Vagina (tissue), 2 donors: ENCODE measurements around the gene PARVB. TPM values are rescaled to one million over a fixed set of nuclear protein-coding genes. Genes with fewer than 3 reads are reported as not detected.

Experiments
- DNase-seq, 2 donors: peaks; one replicate each; pipeline ENCODE4 v3.0.0-alpha.2; 2017; ENCODE audit errors: extremely low spot score in 2 of 2
- H3K27ac ChIP-seq: fragments of 200-600 bp; sonication (generic); one replicate; pipeline ENCODE4 v1.5.1; 2019
- H3K27me3 ChIP-seq: fragments of 200-600 bp; sonication (generic); one replicate; pipeline ENCODE4 v1.5.1; 2019
- H3K36me3 ChIP-seq, 2 donors: fragments of 200-600 bp; sonication (generic); one replicate each; pipeline ENCODE4 v1.5.1; 2017 to 2019
- H3K4me1 ChIP-seq: fragments of 200-600 bp; sonication (generic); one replicate; pipeline ENCODE4 v1.5.1; 2019
- H3K4me3 ChIP-seq, 2 donors: fragments of 200-600 bp; sonication (generic); 1 replicate in 1 of 2; 2 replicates in 1 of 2; pipeline ENCODE4 v1.5.1; 2016 to 2019
- H3K9me3 ChIP-seq: fragments of 200-600 bp; sonication (generic); one replicate; pipeline ENCODE4 v1.5.1; 2019
- POLR2A ChIP-seq, 2 donors: fragments of 450-650 bp; IDR thresholded peaks; one replicate each; pipeline ENCODE4 v1.6.1; 2017; ENCODE audit warnings: antibody characterized with exemption in 2 of 2, mild to moderate bottlenecking in 2 of 2, moderate library complexity in 2 of 2
- POLR2AphosphoS5 ChIP-seq, 2 donors: sonication (generic); formaldehyde crosslinking; IDR thresholded peaks; one replicate each; pipeline ENCODE4 v1.9.0; 2017; ENCODE audit warnings: antibody characterized with exemption in 2 of 2, mild to moderate bottlenecking in 2 of 2, low read depth in 1 of 2; ENCODE audit not compliant: insufficient read depth in 1 of 2
- intact Hi-C: fragments of 100-400 bp; cut with DNase I; formaldehyde crosslinking; loops from one replicate; pipeline ENCODE4 v1.15.1; 2023
- total RNA-seq: library from RNA; depleted of rRNA; stranded (reverse); fragments of >200 nt; gene quantifications from one replicate; pipeline ENCODE4 v1.2.3, GENCODE V29; 2016
- TF ChIP-seq, protein P1 (sequence below), 3 experiments: fragments of 450-650 bp in 2 of 3; fragments of 200-600 bp in 1 of 3; sonication (generic) in 1 of 3; IDR thresholded peaks; one replicate each; pipeline ENCODE4 v1.5.1; 2017 to 2019; ENCODE audit warnings: antibody characterized with exemption in 3 of 3, mild to moderate bottlenecking in 2 of 3, moderate library complexity in 2 of 3

The PARVB gene
- total RNA-seq, 1 donor from 2014 or later: 11.3 TPM

DNA sequence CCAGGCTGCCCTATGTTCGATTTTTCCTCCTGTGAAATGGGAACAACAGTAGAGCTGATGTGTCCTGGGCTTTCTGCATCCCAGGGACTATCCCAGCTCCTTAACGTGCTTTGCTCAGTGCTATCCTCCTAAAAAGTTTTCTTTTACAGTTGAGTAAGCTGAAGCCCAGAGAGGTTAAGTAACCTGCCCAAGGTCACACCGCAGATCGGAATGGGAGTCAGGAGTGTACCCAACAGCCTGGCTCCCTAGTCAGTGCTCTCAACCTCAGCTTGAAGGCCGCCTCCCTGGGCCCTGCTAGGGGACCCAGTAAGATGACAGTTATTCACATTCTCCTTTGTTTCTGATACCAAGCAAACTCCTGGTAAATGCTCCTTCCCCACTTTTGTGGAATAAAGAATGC lies 45.9 kb downstream of the PARVB start:
- intact Hi-C loops: no loop called here
- H3K9me3 ChIP-seq: no peaks in the 10 kb centered on the region
- no peaks in the 10 kb centered on the region for H3K36me3 ChIP-seq
- H3K4me1 ChIP-seq: peaks cover 7% of the 10 kb centered on the region
- H3K27me3 ChIP-seq: no peaks in the 10 kb centered on the region
- TF ChIP-seq, protein P1, sequence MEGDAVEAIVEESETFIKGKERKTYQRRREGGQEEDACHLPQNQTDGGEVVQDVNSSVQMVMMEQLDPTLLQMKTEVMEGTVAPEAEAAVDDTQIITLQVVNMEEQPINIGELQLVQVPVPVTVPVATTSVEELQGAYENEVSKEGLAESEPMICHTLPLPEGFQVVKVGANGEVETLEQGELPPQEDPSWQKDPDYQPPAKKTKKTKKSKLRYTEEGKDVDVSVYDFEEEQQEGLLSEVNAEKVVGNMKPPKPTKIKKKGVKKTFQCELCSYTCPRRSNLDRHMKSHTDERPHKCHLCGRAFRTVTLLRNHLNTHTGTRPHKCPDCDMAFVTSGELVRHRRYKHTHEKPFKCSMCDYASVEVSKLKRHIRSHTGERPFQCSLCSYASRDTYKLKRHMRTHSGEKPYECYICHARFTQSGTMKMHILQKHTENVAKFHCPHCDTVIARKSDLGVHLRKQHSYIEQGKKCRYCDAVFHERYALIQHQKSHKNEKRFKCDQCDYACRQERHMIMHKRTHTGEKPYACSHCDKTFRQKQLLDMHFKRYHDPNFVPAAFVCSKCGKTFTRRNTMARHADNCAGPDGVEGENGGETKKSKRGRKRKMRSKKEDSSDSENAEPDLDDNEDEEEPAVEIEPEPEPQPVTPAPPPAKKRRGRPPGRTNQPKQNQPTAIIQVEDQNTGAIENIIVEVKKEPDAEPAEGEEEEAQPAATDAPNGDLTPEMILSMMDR (IDR thresholded peaks at IDR 0.05): no peak
- no peak for TF ChIP-seq POLR2A (IDR thresholded peaks at IDR 0.05)
- no peak for TF ChIP-seq POLR2AphosphoS5 (IDR thresholded peaks at IDR 0.05; ENCODE audit: insufficient read depth in 1 of 2, low read depth in 1 of 2)
- H3K4me3 ChIP-seq: no peak overlapping the region
- H3K27ac ChIP-seq: no peak overlapping the region
- DNase-seq: no peak

DNA sequence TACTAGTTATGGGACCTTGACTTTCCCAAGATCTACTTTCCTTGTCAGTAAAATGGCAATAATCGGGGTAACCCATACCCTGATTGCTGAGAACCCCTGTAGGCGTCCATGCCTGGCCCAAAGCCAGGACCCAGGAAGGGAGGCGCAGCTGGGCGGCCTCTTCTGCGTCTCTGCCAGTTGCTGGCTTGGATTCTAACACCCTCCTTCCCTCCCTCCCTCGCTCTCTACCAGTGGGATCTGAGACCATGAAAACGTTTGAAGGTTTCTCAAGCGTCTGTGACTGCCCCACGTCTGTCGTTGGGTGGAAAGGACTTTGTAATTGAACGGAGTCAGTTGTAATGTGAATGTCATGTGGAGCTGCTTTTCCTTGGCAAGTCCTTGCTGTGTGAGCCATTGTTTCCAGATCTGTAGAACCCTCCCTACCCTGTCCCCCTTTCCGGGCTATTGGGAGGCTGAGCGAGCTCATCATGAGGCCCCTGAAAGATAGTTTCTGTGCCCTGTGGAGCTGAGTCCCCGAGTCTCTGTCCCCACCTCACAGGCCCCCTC lies 47.8 kb downstream of the PARVB start:
- H3K27me3 ChIP-seq: no peaks in the 10 kb centered on the region
- H3K27ac ChIP-seq: no peak overlapping the region
- intact Hi-C loops: no loop called here
- H3K4me3 ChIP-seq: no peak overlapping the region
- TF ChIP-seq, protein P1 (IDR thresholded peaks at IDR 0.05): no peak
- peaks cover 7% of the 10 kb centered on the region for H3K4me1 ChIP-seq
- H3K9me3 ChIP-seq: no peaks in the 10 kb centered on the region
- no peaks in the 10 kb centered on the region for H3K36me3 ChIP-seq
- no peak for DNase-seq

DNA sequence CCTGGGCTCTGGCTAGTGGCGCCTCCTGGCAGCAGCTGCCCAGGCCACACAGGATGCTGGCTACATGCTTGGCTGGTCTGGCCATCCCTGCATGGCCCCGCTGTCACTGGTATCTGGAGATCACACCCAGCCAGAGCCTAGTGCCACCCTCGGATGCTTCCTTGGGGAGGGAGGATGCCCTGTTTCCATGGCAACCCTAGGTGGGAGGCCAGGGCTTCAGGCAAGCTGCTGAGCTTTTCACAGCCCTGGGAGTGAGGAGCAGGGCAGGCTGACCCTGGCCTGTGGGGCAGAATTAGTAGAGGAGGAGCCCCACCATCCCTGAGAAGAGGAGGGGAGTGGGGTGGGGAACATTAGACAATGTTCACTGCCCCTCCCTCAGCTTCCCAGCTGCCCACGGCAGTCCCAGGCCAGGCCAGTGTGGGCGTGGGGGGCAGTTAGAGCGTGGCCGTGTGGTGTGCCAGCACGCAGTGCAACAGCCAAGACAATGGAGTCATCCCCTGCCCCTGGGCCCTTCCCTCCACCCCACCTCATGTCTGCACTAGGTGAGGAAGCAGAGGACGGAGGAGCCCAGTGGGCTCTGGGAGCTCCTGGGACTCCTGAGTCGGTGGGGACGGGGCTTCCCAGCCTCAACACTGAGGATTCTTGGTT lies 50.4 kb downstream of the PARVB start:
- TF ChIP-seq POLR2AphosphoS5 (IDR thresholded peaks at IDR 0.05; ENCODE audit: insufficient read depth in 1 of 2, low read depth in 1 of 2) (no peak), POLR2A (IDR thresholded peaks at IDR 0.05) (no peak)
- TF ChIP-seq, protein P1 (IDR thresholded peaks at IDR 0.05): no peak

DNA sequence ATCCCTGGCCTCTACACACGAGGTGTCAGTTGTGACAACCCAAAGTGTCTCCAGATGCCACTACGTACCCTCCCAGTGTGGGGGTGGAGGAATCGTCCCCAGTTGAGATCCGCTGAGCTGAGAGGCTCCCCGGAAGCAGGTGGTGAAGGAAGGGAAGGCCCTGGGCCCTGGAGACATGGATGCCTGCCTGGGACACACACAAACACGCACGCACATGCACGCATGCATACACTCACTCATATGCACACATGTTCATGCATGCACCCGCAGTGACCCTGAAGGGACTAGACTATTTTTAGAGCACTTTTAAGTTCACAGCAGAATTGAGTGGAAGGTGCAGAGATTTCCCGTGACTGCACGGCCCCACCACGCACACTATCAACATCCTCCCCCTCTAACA lies 50.9 kb downstream of the PARVB start:
- Histone ChIP-seq H3K27ac (no peak overlapping the region), H3K4me1 (peaks cover 4% of the 10 kb centered on the region), H3K36me3 (no peaks in the 10 kb centered on the region), H3K9me3 (no peaks in the 10 kb centered on the region), H3K4me3 (no peak overlapping the region), H3K27me3 (no peaks in the 10 kb centered on the region)
- no peak for DNase-seq
- TF ChIP-seq, protein P1 (IDR thresholded peaks at IDR 0.05): no peak
- no peak for TF ChIP-seq POLR2A (IDR thresholded peaks at IDR 0.05)
- no peak for TF ChIP-seq POLR2AphosphoS5 (IDR thresholded peaks at IDR 0.05; ENCODE audit: insufficient read depth in 1 of 2, low read depth in 1 of 2)
- intact Hi-C loops: no loop called here

More for the DNA sequence above, 50.4 kb downstream of the PARVB start:
- Histone ChIP-seq H3K27me3 (no peaks in the 10 kb centered on the region), H3K27ac (no peak overlapping the region), H3K36me3 (no peaks in the 10 kb centered on the region), H3K4me1 (peaks cover 4% of the 10 kb centered on the region), H3K9me3 (no peaks in the 10 kb centered on the region), H3K4me3 (no peak overlapping the region)
- intact Hi-C loops: no loop called here
- no peak for DNase-seq

DNA sequence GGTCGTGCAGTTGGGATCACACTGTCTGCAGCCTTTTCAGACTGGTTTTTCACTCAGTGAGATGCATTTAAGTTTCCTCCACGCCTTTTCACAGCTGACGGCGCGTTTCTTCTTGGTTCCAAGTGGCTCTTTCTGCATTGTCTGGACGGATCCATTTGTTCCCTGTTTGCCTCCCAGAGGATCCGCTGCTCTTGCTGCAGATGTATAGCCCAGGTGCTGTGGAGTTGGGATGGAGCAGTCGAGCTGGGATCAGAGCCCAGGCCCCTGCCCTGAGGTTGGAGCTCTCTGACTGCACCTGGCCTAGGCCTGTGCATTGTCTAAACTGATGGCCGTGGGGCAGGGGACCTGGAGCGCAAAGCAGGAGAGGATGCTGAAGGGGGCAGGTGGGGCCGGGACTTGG lies 51.6 kb downstream of the PARVB start:
- Histone ChIP-seq H3K4me3 (no peak overlapping the region), H3K4me1 (peaks cover 4% of the 10 kb centered on the region), H3K27ac (no peak overlapping the region), H3K9me3 (no peaks in the 10 kb centered on the region), H3K27me3 (no peaks in the 10 kb centered on the region), H3K36me3 (no peaks in the 10 kb centered on the region)
- intact Hi-C loops: no loop called here
- TF ChIP-seq, protein P1 (IDR thresholded peaks at IDR 0.05): no peak
- no peak for DNase-seq
